ENCODE data around the gene GPC5.

Gene GPC5

DNA sequence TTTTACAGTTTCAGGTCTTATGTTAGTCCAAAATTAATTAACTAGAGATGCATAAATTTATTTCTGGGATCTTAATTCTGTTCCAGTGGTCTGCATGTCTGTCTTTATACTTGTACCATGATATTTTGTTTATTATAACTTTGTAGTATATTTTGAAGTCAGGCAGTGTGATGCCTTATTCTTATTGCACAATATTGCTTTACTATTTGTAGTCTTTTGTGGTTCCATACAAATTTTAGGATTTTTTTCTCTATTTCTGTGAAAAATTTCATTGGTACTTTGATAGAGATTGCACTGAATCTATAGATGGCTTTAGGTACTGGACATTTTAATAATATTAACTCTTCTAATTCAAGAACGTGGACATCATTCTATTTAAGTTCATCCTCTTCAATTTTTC is 304.0 kb downstream of the GPC5 start:
- TF ChIP-seq, protein P1, sequence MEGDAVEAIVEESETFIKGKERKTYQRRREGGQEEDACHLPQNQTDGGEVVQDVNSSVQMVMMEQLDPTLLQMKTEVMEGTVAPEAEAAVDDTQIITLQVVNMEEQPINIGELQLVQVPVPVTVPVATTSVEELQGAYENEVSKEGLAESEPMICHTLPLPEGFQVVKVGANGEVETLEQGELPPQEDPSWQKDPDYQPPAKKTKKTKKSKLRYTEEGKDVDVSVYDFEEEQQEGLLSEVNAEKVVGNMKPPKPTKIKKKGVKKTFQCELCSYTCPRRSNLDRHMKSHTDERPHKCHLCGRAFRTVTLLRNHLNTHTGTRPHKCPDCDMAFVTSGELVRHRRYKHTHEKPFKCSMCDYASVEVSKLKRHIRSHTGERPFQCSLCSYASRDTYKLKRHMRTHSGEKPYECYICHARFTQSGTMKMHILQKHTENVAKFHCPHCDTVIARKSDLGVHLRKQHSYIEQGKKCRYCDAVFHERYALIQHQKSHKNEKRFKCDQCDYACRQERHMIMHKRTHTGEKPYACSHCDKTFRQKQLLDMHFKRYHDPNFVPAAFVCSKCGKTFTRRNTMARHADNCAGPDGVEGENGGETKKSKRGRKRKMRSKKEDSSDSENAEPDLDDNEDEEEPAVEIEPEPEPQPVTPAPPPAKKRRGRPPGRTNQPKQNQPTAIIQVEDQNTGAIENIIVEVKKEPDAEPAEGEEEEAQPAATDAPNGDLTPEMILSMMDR (IDR thresholded peaks at IDR 0.05; ENCODE audit: low read depth, low read length): no peak
- no peak for DNase-seq (ENCODE audit: extremely low read depth, low read depth)

DNA sequence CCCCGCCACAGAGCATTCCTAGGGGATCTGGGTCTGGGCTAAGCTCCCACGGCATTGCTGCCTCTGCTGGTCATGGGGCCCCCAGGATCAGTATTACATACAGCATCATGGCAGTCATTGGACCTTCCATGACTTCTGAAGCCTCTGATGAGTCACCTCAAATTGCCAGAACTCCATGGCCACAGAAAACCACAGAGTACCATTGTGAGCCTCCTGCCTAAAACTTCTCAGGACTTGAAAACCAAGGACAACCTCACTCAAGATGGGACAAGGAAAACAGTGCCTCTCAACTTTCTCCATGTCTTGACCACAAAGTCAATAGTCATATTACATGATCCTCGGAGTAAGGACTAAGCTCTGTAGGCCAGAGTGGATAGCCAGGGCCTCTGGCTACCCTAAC is 306.0 kb downstream of the GPC5 start:
- no peak for DNase-seq (ENCODE audit: extremely low read depth, low read depth)
- TF ChIP-seq, protein P1 (IDR thresholded peaks at IDR 0.05; ENCODE audit: low read depth, low read length): no peak

DNA sequence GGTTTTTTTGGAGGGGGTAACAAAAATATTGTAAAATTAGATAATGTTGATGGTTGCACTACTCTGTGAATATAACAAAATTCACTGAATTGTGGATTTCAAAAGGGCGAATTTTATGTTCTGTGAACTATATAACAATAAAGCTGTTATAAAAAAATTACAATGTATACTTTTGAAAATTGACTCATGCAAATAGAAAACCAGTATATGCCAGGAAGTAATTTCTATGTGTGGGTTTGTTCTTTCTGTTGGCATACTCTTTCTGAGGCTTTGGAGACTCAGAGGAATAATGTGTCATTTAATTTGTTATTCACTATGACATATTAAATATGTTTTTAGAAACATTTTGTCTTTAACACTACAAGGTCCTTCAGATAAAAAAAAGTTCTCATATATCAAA is 310.1 kb downstream of the GPC5 start:
- TF ChIP-seq, protein P1 (IDR thresholded peaks at IDR 0.05; ENCODE audit: low read depth, low read length): no peak
- no peak for DNase-seq (ENCODE audit: extremely low read depth, low read depth)

DNA sequence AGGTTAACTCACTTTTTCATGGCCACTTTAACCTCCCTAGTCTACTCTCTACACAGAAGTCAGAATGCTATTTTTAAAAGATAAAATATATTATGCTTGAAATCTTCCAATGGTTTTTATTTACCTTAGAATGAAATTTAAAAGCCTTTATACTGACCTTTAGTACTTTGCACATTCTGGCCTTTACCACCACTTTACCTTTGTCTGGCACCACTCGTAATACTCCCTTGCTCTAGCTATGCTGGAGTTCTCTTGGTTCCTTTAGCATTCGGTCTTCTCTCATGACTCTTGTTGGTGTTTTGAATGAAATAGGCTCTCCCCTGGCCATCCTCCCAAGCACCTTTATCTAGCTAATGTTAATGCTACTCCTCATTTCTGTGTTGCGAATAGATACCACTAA is 310.8 kb downstream of the GPC5 start:
- no peak for DNase-seq (ENCODE audit: extremely low read depth, low read depth)
- TF ChIP-seq, protein P1 (IDR thresholded peaks at IDR 0.05; ENCODE audit: low read depth, low read length): no peak

DNA sequence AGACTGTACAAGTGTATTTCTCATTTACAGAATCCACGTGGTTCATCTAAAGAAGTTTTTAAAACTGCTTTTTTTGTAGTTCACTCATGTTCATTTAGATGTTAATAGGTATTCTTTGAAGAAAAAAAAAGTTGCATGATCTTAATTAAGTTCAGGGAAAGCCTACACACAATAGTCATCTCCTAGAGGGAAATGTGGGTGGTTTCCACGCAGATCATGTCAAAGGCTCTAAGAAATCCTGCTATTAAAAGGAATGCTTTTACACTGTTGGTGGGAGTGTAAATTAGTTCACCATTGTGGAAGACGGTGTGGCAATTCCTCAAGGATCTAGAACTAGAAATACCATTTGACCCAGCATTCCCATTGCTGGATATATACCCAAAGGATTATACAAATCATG is 312.3 kb downstream of the GPC5 start:
- DNase-seq (ENCODE audit: extremely low read depth, low read depth): no peak
- TF ChIP-seq, protein P1 (IDR thresholded peaks at IDR 0.05; ENCODE audit: low read depth, low read length): no peak

DNA sequence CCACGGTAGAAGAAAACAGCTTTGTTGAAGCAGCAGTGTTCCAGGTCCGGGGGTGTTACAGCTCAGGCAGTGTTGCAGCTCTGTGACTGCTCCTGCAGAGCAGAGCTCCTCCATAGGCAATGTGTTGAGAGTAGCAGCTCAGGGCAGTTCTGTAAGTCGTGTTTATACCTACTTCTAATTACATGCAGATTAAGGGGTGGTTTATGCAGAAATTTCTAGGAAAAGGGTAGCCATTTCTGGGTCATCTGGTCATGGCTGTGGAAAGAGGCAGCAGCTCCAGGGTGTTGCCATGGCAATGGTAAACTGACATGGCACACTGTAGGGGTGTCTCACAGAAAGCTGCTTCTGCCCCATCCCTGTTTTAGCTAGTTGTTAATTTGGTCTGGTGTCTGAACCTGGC is 316.4 kb downstream of the GPC5 start:
- TF ChIP-seq, protein P1 (IDR thresholded peaks at IDR 0.05; ENCODE audit: low read depth, low read length): no peak
- DNase-seq (ENCODE audit: extremely low read depth, low read depth): no peak

DNA sequence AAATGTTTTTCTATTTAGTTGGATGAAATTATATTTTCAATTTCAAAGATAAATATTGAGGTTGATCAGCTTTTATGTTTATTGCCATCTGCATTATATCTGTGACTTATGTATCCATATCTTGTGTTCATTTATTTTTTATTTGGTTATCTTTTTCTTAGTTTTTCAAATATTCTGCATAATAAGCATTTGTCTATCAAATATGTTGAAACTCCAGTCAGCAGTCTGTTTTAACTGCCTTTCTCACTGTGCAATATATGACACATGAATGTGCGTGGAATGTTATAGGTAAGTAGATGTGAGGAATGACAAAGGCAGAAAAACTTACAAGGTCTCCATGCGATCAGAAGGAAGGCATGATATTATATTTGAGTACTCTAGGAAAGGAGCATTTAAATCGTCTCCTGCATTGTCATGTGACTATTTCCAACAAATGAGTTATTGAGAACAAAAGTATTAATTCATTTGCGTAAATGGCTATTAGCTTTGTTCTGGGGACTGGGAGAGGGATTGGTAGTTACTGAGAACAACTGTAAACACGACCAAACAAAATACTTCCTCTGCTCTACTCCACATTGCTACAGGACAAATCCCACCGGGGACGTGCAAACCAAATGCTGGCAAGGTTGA is 318.1 kb downstream of the GPC5 start:
- no peak for DNase-seq (ENCODE audit: extremely low read depth, low read depth)
- TF ChIP-seq, protein P1 (IDR thresholded peaks at IDR 0.05; ENCODE audit: low read depth, low read length): no peak

All from AG09319 (cell line).